Suprapubic skin (tissue), 4 donors: ENCODE results near the gene CLASP1.

ENCODE experiments used
- POLR2A ChIP-seq, 2 donors: fragments of 450-650 bp; IDR thresholded peaks; one replicate each; pipeline ENCODE4 v1.6.1; 2017; ENCODE audit warnings: antibody characterized with exemption in 2 of 2, mild to moderate bottlenecking in 2 of 2, moderate library complexity in 2 of 2
- POLR2AphosphoS5 ChIP-seq, 3 donors: sonication (generic); formaldehyde crosslinking; IDR thresholded peaks; one replicate each; pipeline ENCODE4 v1.6.1; 2017; ENCODE audit warnings: antibody characterized with exemption in 3 of 3
- TF ChIP-seq, protein P1 (sequence below), 2 donors: fragments of 200-600 bp in 1 of 2; fragments of 450-650 bp in 1 of 2; sonication (generic) in 1 of 2; IDR thresholded peaks; one replicate each; pipeline ENCODE4 v1.5.1; 2016 to 2019; ENCODE audit warnings: antibody characterized with exemption in 2 of 2, mild to moderate bottlenecking in 1 of 2, moderate library complexity in 1 of 2

DNA sequence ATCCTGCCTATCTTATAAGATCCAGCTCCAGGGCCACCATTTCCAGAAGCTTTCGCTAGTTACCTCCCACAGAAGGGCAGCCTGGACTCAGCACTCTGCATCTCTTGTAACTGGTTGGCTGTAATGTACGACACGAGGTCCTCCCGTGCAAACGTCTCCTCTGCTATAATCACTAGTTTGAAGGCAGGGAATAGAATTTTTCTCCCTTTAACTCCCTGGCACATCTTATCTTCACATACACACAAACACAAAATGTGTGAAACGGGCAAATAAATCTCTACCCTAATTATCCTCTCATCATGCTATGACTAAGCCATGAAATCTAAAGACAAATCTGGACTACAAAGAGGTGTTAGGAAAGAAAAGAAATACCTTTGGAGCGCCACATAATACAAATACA lies 81.8 kb downstream of the CLASP1 start:
- TF ChIP-seq, protein P1, sequence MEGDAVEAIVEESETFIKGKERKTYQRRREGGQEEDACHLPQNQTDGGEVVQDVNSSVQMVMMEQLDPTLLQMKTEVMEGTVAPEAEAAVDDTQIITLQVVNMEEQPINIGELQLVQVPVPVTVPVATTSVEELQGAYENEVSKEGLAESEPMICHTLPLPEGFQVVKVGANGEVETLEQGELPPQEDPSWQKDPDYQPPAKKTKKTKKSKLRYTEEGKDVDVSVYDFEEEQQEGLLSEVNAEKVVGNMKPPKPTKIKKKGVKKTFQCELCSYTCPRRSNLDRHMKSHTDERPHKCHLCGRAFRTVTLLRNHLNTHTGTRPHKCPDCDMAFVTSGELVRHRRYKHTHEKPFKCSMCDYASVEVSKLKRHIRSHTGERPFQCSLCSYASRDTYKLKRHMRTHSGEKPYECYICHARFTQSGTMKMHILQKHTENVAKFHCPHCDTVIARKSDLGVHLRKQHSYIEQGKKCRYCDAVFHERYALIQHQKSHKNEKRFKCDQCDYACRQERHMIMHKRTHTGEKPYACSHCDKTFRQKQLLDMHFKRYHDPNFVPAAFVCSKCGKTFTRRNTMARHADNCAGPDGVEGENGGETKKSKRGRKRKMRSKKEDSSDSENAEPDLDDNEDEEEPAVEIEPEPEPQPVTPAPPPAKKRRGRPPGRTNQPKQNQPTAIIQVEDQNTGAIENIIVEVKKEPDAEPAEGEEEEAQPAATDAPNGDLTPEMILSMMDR (IDR thresholded peaks at IDR 0.05): no peak
- TF ChIP-seq POLR2A (IDR thresholded peaks at IDR 0.05): no peak
- no peak for TF ChIP-seq POLR2AphosphoS5 (IDR thresholded peaks at IDR 0.05)
